H9 (cell line): Measurements from ENCODE around the gene FBXO38. TPM values are rescaled to one million over a fixed set of nuclear protein-coding genes. Genes with fewer than 3 reads are reported as not detected.

ENCODE experiments used
- DNase-seq: peaks from one replicate; pipeline ENCODE4 v3.0.0-alpha.2; 2017
- H2AFZ ChIP-seq: one replicate; pipeline ENCODE4 v1.6.1; 2013; ENCODE audit warnings: mild to moderate bottlenecking, low read length, control low read depth, moderate library complexity
- H2AK5ac ChIP-seq: 2 replicates; pipeline ENCODE4 v1.6.1; 2013; ENCODE audit warnings: low read length, control low read depth, mixed read lengths; ENCODE audit not compliant: insufficient read length
- H2BK120ac ChIP-seq: one replicate; pipeline ENCODE4 v1.6.1; 2013; ENCODE audit warnings: low read depth, mild to moderate bottlenecking, low read length, control low read depth, inconsistent platforms; ENCODE audit not compliant: poor library complexity, severe bottlenecking
- H2BK12ac ChIP-seq: 2 replicates; pipeline ENCODE4 v1.6.1; 2013; ENCODE audit warnings: low read length, control low read depth, mixed read lengths, low read depth; ENCODE audit not compliant: insufficient read length
- H2BK15ac ChIP-seq: 2 replicates; pipeline ENCODE4 v1.6.1; 2013; ENCODE audit warnings: low read depth, low read length, control low read depth
- H2BK20ac ChIP-seq: one replicate; pipeline ENCODE4 v1.6.1; 2013; ENCODE audit warnings: low read depth, mild to moderate bottlenecking, low read length, control low read depth, inconsistent platforms; ENCODE audit not compliant: poor library complexity, severe bottlenecking
- H2BK5ac ChIP-seq: 2 replicates; pipeline ENCODE4 v1.6.1; 2013; ENCODE audit warnings: low read length, control low read depth, mixed read lengths; ENCODE audit not compliant: insufficient read length
- H3K14ac ChIP-seq: 2 replicates; pipeline ENCODE4 v1.6.1; 2013; ENCODE audit warnings: low read length, control low read depth; ENCODE audit not compliant: insufficient read depth
- H3K18ac ChIP-seq: 2 replicates; pipeline ENCODE4 v1.6.1; 2013; ENCODE audit warnings: low read depth, mild to moderate bottlenecking, mixed read lengths, low read length, control low read depth; ENCODE audit not compliant: insufficient read length
- H3K23ac ChIP-seq: 2 replicates; pipeline ENCODE4 v1.6.1; 2013; ENCODE audit warnings: low read length, control low read depth, mixed read lengths, low read depth; ENCODE audit not compliant: insufficient read length
- H3K23me2 ChIP-seq: 2 replicates; pipeline ENCODE4 v1.6.1; 2013; ENCODE audit warnings: low read depth, mild to moderate bottlenecking, mixed read lengths, low read length, control low read depth; ENCODE audit not compliant: insufficient read length, poor library complexity, severe bottlenecking
- H3K27ac ChIP-seq: 2 replicates; pipeline ENCODE4 v1.5.1; 2013; ENCODE audit warnings: low read length, control low read depth, mixed read lengths, low read depth; ENCODE audit not compliant: insufficient read length
- H3K27me3 ChIP-seq: 2 replicates; pipeline ENCODE4 v1.6.1; 2013; ENCODE audit warnings: low read length, control low read depth, inconsistent platforms; ENCODE audit not compliant: insufficient read depth
- H3K4ac ChIP-seq: 2 replicates; pipeline ENCODE4 v1.6.1; 2013; ENCODE audit warnings: low read depth, mild to moderate bottlenecking, control low read depth, inconsistent platforms, low read length, moderate library complexity
- H3K4me1 ChIP-seq: 2 replicates; pipeline ENCODE4 v1.6.1; 2013; ENCODE audit warnings: low read length, control low read depth, inconsistent platforms; ENCODE audit not compliant: insufficient read depth
- H3K4me2 ChIP-seq: 2 replicates; pipeline ENCODE4 v1.6.1; 2013; ENCODE audit warnings: low read length, control low read depth, mixed read lengths; ENCODE audit not compliant: insufficient read length, insufficient read depth
- H3K56ac ChIP-seq: 2 replicates; pipeline ENCODE4 v1.6.1; 2013; ENCODE audit warnings: low read depth, mild to moderate bottlenecking, mixed read lengths, low read length, control low read depth; ENCODE audit not compliant: insufficient read length
- H3K79me1 ChIP-seq: 2 replicates; pipeline ENCODE4 v1.6.1; 2013; ENCODE audit warnings: low read depth, mild to moderate bottlenecking, moderate library complexity, low read length, control low read depth, inconsistent platforms; ENCODE audit not compliant: insufficient read depth, poor library complexity, severe bottlenecking
- H3K79me2 ChIP-seq: 2 replicates; pipeline ENCODE4 v1.6.1; 2013; ENCODE audit warnings: low read length, control low read depth, inconsistent platforms; ENCODE audit not compliant: insufficient read depth
- H3K9ac ChIP-seq: 2 replicates; pipeline ENCODE4 v1.6.1; 2013; ENCODE audit warnings: low read length, control low read depth, mixed read lengths; ENCODE audit not compliant: insufficient read length; ENCODE audit errors: extremely low read depth
- H3K9me3 ChIP-seq: one replicate; pipeline ENCODE4 v1.6.1; 2013; ENCODE audit warnings: low read depth, low read length, inconsistent platforms; ENCODE audit not compliant: control insufficient read depth
- H3T11ph ChIP-seq: one replicate; pipeline ENCODE4 v1.6.1; 2013; ENCODE audit warnings: mild to moderate bottlenecking, low read length, control low read depth, inconsistent platforms
- H4K20me1 ChIP-seq: one replicate; pipeline ENCODE4 v1.6.1; 2013; ENCODE audit not compliant: control insufficient read depth, insufficient read length, insufficient read depth
- H4K5ac ChIP-seq: 2 replicates; pipeline ENCODE4 v1.6.1; 2013; ENCODE audit warnings: low read depth, mild to moderate bottlenecking, mixed read lengths, low read length, control low read depth; ENCODE audit not compliant: insufficient read length
- H4K8ac ChIP-seq: replicated peaks from 2 replicates; pipeline ENCODE4 v1.6.1; 2013; ENCODE audit warnings: low read length, control low read depth, mixed read lengths, low read depth; ENCODE audit not compliant: insufficient read length
- H4K91ac ChIP-seq: 2 replicates; pipeline ENCODE4 v1.6.1; 2013; ENCODE audit warnings: low read depth, mild to moderate bottlenecking, moderate library complexity, mixed read lengths, low read length, control low read depth; ENCODE audit not compliant: insufficient read length
- H3K27ac Mint-ChIP-seq, 3 experiments: 2 replicates in 2 of 3; 3 replicates in 1 of 3; pipeline ENCODE4 v1.8.0; 2020 to 2021; ENCODE audit warnings: mixed read lengths in 3 of 3, mild to moderate bottlenecking in 1 of 3, moderate library complexity in 1 of 3
- H3K27me3 Mint-ChIP-seq: 2 replicates; pipeline ENCODE4 v1.8.0; 2021; ENCODE audit warnings: low read depth, mild to moderate bottlenecking, moderate library complexity, mixed read lengths
- H3K36me3 Mint-ChIP-seq, 3 experiments: 2 replicates in 2 of 3; 3 replicates in 1 of 3; pipeline ENCODE4 v1.8.0; 2020 to 2021; ENCODE audit warnings: low read depth in 3 of 3, mixed read lengths in 3 of 3; ENCODE audit not compliant: insufficient read depth in 1 of 3
- H3K4me1 Mint-ChIP-seq, 2 experiments: 2 replicates each; pipeline ENCODE4 v1.8.0; 2020; ENCODE audit warnings: mixed read lengths in 2 of 2
- H3K4me3 Mint-ChIP-seq, 2 experiments: 2 replicates in 1 of 2; 3 replicates in 1 of 2; pipeline ENCODE4 v1.8.0; 2020 to 2021; ENCODE audit warnings: mild to moderate bottlenecking in 2 of 2, mixed read lengths in 2 of 2, moderate library complexity in 1 of 2
- H3K9me3 Mint-ChIP-seq, 2 experiments: 2 replicates in 1 of 2; 3 replicates in 1 of 2; pipeline ENCODE4 v1.8.0; 2020; ENCODE audit warnings: mild to moderate bottlenecking in 2 of 2, mixed read lengths in 2 of 2, moderate library complexity in 1 of 2
- total RNA-seq: library from RNA; stranded (reverse); gene quantifications from 2 replicates; pipeline ENCODE4 v1.2.1, GENCODE V29; 2021
- TF ChIP-seq, protein P1 (sequence below): fragments of 200-600 bp; sonication (generic); conservative IDR thresholded peaks from 3 replicates; pipeline ENCODE4 v1.8.0; 2021; ENCODE audit warnings: antibody characterized with exemption, mild to moderate bottlenecking

Gene FBXO38
- total RNA-seq, 1 experiment from 2014 or later, result 34.6 TPM

DNA sequence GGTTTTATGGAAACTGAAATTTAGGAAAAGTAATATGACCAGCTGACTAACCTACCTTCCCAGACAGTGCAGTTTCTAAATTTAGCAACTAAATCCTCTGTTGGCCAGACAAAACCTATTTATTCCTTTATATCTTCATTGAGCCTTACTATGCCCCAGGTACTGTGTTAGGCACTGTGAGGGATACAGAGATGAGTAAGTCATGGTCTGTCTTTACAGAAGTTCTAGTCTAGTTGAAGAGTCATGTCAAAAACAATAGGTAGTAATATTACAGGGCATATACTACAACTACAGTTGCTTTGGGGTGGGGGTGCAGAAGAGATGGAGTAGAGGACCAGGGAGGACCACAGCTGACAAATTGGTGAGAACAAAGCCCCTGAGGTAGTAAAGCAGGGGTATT lies 42.8 kb downstream of the FBXO38 start:
- no peak overlapping the region for H2BK12ac ChIP-seq
- no peak overlapping the region for H3K9ac ChIP-seq
- Mint-ChIP-seq H3K9me3 (no peaks in the 10 kb centered on the region), H3K27ac (no peak overlapping the region; a peak in 1 of 7 replicates), H3K4me1 (no peaks in the 10 kb centered on the region), H3K4me3 (no peak overlapping the region), H3K36me3 (peaks cover 22 to 72% (median 71%) of the 10 kb centered on the region in 3 experiments; a peak in 6 of 7 replicates), H3K27me3 (no peaks in the 10 kb centered on the region)
- no peak overlapping the region for H3K18ac ChIP-seq
- TF ChIP-seq, protein P1, sequence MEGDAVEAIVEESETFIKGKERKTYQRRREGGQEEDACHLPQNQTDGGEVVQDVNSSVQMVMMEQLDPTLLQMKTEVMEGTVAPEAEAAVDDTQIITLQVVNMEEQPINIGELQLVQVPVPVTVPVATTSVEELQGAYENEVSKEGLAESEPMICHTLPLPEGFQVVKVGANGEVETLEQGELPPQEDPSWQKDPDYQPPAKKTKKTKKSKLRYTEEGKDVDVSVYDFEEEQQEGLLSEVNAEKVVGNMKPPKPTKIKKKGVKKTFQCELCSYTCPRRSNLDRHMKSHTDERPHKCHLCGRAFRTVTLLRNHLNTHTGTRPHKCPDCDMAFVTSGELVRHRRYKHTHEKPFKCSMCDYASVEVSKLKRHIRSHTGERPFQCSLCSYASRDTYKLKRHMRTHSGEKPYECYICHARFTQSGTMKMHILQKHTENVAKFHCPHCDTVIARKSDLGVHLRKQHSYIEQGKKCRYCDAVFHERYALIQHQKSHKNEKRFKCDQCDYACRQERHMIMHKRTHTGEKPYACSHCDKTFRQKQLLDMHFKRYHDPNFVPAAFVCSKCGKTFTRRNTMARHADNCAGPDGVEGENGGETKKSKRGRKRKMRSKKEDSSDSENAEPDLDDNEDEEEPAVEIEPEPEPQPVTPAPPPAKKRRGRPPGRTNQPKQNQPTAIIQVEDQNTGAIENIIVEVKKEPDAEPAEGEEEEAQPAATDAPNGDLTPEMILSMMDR, result no peak
- no peak overlapping the region for H2BK20ac ChIP-seq
- no peaks in the 10 kb centered on the region for H3K4me1 ChIP-seq
- no peak overlapping the region for H4K91ac ChIP-seq
- no peaks in the 10 kb centered on the region for H4K20me1 ChIP-seq
- no peak overlapping the region for H3K23ac ChIP-seq
- no peak overlapping the region for H2AFZ ChIP-seq
- no peak overlapping the region for H3K27ac ChIP-seq
- no peak overlapping the region for H3K4ac ChIP-seq
- no peak overlapping the region for H2BK5ac ChIP-seq
- no peak overlapping the region for H3K14ac ChIP-seq
- no peak for DNase-seq
- H2AK5ac ChIP-seq, result no peak overlapping the region
- no peak overlapping the region for H4K8ac ChIP-seq
- no peaks in the 10 kb centered on the region for H3K27me3 ChIP-seq
- H3T11ph ChIP-seq, result no peak overlapping the region
- H4K5ac ChIP-seq, result no peak overlapping the region
- H2BK120ac ChIP-seq, result no peak overlapping the region
- H3K9me3 ChIP-seq, result no peaks in the 10 kb centered on the region
- H3K56ac ChIP-seq, result no peak overlapping the region
- H3K4me2 ChIP-seq, result no peak overlapping the region
- no peaks in the 10 kb centered on the region for H3K79me1 ChIP-seq
- H3K23me2 ChIP-seq, result no peaks in the 10 kb centered on the region
- no peaks in the 10 kb centered on the region for H3K79me2 ChIP-seq
- no peak overlapping the region for H2BK15ac ChIP-seq
